Measurements from ENCODE around the gene ZEB2. TPM values are rescaled to one million over a fixed set of nuclear protein-coding genes. Genes with fewer than 3 reads are reported as not detected.

ZEB2 gene
- total and polyA plus RNA-seq, 2 donors from 2014 or later = 8.3 to 136 TPM

- TF ChIP-seq, protein P1, sequence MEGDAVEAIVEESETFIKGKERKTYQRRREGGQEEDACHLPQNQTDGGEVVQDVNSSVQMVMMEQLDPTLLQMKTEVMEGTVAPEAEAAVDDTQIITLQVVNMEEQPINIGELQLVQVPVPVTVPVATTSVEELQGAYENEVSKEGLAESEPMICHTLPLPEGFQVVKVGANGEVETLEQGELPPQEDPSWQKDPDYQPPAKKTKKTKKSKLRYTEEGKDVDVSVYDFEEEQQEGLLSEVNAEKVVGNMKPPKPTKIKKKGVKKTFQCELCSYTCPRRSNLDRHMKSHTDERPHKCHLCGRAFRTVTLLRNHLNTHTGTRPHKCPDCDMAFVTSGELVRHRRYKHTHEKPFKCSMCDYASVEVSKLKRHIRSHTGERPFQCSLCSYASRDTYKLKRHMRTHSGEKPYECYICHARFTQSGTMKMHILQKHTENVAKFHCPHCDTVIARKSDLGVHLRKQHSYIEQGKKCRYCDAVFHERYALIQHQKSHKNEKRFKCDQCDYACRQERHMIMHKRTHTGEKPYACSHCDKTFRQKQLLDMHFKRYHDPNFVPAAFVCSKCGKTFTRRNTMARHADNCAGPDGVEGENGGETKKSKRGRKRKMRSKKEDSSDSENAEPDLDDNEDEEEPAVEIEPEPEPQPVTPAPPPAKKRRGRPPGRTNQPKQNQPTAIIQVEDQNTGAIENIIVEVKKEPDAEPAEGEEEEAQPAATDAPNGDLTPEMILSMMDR (IDR thresholded peaks at IDR 0.05; ENCODE audit: borderline replicate concordance, extremely low read depth, insufficient read depth) = no peak
- peaks cover 5 to 38% (median 12%) of the 10 kb centered on the region in 3 donors for H3K36me3 ChIP-seq (ENCODE audit: control insufficient read depth in 2 of 3, insufficient read depth in 3 of 3, low read length in 3 of 3)
Observed at GRCh38 chr2:144401036-144401435, 118.9 kb downstream of the ZEB2 start.

DNA sequence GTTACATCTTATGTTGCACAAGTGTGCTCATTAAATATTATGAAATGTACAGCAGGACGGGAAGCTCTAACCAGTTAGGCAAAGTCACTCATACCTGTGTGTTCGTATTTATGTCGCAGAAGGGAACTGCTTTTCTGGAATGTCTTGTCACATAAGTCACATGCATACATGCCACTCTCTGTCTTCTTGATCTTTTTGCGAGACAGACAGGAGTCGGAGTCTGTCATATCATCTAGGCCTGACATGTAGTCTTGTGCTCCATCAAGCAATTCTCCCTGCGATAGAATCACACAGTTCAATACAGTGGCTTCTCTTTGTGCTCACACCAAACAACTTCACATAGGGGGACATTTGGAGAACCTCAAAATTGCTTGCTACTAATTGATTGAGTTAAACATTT lies 123.6 kb downstream of the ZEB2 start:
- FAIRE-seq = no peak
- H3K9me3 ChIP-seq (ENCODE audit: control insufficient read depth in 2 of 3, insufficient read depth in 1 of 3, low read length in 3 of 3) = no peaks in the 10 kb centered on the region
- peaks cover 5 to 40% (median 14%) of the 10 kb centered on the region in 3 donors for H3K36me3 ChIP-seq (ENCODE audit: control insufficient read depth in 2 of 3, insufficient read depth in 3 of 3, low read length in 3 of 3)
- H3K9ac ChIP-seq (ENCODE audit: low read length in 3 of 3) = no peak overlapping the region
- no peaks in the 10 kb centered on the region for H3K27me3 ChIP-seq (ENCODE audit: control insufficient read depth, insufficient read depth, low read length)
- no peak overlapping the region for H3K4me3 ChIP-seq (ENCODE audit: low read length in 3 of 3)
- TF ChIP-seq, protein P1 (IDR thresholded peaks at IDR 0.05; ENCODE audit: borderline replicate concordance, extremely low read depth, insufficient read depth) = no peak
- no peaks in the 10 kb centered on the region for H3K4me1 ChIP-seq (ENCODE audit: control insufficient read depth in 2 of 3, insufficient read depth in 2 of 3, low read depth in 1 of 3, low read length in 3 of 3)
- H3K27ac ChIP-seq (ENCODE audit: low read depth in 2 of 2, low read length in 2 of 2) = no peak overlapping the region
- no peak for DNase-seq
- intact Hi-C loops (cut with DNase I) = no loop called here

More at GRCh38 chr2:144401036-144401435, 118.9 kb downstream of the ZEB2 start:
- H3K4me1 ChIP-seq (ENCODE audit: control insufficient read depth in 2 of 3, insufficient read depth in 2 of 3, low read depth in 1 of 3, low read length in 3 of 3) = peaks cover 0 to 5% (median 0%) of the 10 kb centered on the region in 3 donors
- no peak for DNase-seq
- FAIRE-seq = no peak
- no peak overlapping the region for H3K9ac ChIP-seq (ENCODE audit: low read length in 3 of 3)
- H3K9me3 ChIP-seq (ENCODE audit: control insufficient read depth in 2 of 3, insufficient read depth in 1 of 3, low read length in 3 of 3) = no peaks in the 10 kb centered on the region
- no peak overlapping the region for H3K27ac ChIP-seq (ENCODE audit: low read depth in 2 of 2, low read length in 2 of 2)
- no peak overlapping the region for H3K4me3 ChIP-seq (ENCODE audit: low read length in 3 of 3)
- H3K27me3 ChIP-seq (ENCODE audit: control insufficient read depth, insufficient read depth, low read length) = no peaks in the 10 kb centered on the region
- intact Hi-C loops (cut with DNase I) = no loop called here

DNA sequence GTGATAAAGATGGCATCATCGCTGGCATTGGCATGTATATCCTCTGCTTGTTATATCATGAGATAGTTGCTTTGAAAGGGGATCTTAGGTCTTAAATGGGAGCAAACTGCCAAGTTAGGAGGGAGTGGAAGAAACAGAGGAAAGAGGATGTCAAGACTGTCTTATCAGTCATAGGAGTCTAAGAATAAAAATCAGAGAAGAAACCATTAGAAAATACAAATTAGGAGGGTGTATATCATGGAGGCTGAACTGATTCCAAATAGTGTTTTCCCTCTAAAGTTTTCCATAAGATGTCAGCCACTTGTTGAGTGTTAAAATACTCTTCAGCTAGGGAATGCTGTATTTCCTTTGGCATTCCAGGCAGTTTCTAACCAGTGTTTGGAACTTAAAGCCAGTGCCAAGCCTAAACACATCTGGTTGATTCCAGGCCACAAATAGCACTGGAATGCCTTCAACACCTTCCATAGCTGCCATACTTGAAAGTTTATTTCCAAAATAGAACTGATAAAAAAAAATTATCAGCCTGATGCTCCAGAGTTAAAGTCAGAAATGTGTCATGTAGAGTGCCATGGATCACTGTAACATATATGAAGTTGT lies 129.4 kb downstream of the ZEB2 start:
- TF ChIP-seq, protein P1 (IDR thresholded peaks at IDR 0.05; ENCODE audit: borderline replicate concordance, extremely low read depth, insufficient read depth) = no peak
- peaks cover 0 to 8% (median 4%) of the 10 kb centered on the region in 3 donors for H3K36me3 ChIP-seq (ENCODE audit: control insufficient read depth in 2 of 3, insufficient read depth in 3 of 3, low read length in 3 of 3)

GRCh38 chr2:144389930-144390311 lies 130.0 kb downstream of the ZEB2 start:
- Histone ChIP-seq H3K4me3 (ENCODE audit: low read length in 3 of 3) (no peak overlapping the region), H3K4me1 (ENCODE audit: control insufficient read depth in 2 of 3, insufficient read depth in 2 of 3, low read depth in 1 of 3, low read length in 3 of 3) (no peaks in the 10 kb centered on the region), H3K27me3 (ENCODE audit: control insufficient read depth, insufficient read depth, low read length) (no peaks in the 10 kb centered on the region), H3K27ac (ENCODE audit: low read depth in 2 of 2, low read length in 2 of 2) (no peak overlapping the region), H3K9ac (ENCODE audit: low read length in 3 of 3) (no peak overlapping the region), H3K36me3 (ENCODE audit: control insufficient read depth in 2 of 3, insufficient read depth in 3 of 3, low read length in 3 of 3) (peaks cover 0 to 8% (median 4%) of the 10 kb centered on the region in 3 donors), H3K9me3 (ENCODE audit: control insufficient read depth in 2 of 3, insufficient read depth in 1 of 3, low read length in 3 of 3) (no peaks in the 10 kb centered on the region)
- intact Hi-C loops (cut with DNase I) = no loop called here
- FAIRE-seq (no peak), DNase-seq (no peak)
- TF ChIP-seq, protein P1 (IDR thresholded peaks at IDR 0.05; ENCODE audit: borderline replicate concordance, extremely low read depth, insufficient read depth) = no peak

More for the DNA sequence above, 129.4 kb downstream of the ZEB2 start:
- Histone ChIP-seq H3K4me3 (ENCODE audit: low read length in 3 of 3) (no peak overlapping the region), H3K9me3 (ENCODE audit: control insufficient read depth in 2 of 3, insufficient read depth in 1 of 3, low read length in 3 of 3) (no peaks in the 10 kb centered on the region), H3K27ac (ENCODE audit: low read depth in 2 of 2, low read length in 2 of 2) (no peak overlapping the region), H3K27me3 (ENCODE audit: control insufficient read depth, insufficient read depth, low read length) (no peaks in the 10 kb centered on the region), H3K9ac (ENCODE audit: low read length in 3 of 3) (no peak overlapping the region), H3K4me1 (ENCODE audit: control insufficient read depth in 2 of 3, insufficient read depth in 2 of 3, low read depth in 1 of 3, low read length in 3 of 3) (no peaks in the 10 kb centered on the region)
- FAIRE-seq (no peak), DNase-seq (no peak)
- intact Hi-C loops (cut with DNase I) = no loop called here

All from kidney (tissue), 14 donors.